Neural cell (in vitro differentiated cells): ENCODE results near the gene TUBG1. TPM values are rescaled to one million over a fixed set of nuclear protein-coding genes. Genes with fewer than 3 reads are reported as not detected.

Experiments used
- H2AFZ ChIP-seq: fragments of 200-600, 300-800 bp; sonication (generic), shearing (Covaris generic); 2 replicates; pipeline ENCODE4 v1.6.0; 2014; ENCODE audit warnings: low read depth, mild to moderate bottlenecking, antibody characterized with exemption, low read length, moderate library complexity
- H3F3A ChIP-seq: fragments of 200-600 bp; shearing (Covaris generic); 2 replicates; pipeline ENCODE4 v1.6.1; 2016; ENCODE audit warnings: mild to moderate bottlenecking, moderate library complexity, mixed read lengths, antibody characterized with exemption, low read length; ENCODE audit not compliant: insufficient read depth, poor library complexity, severe bottlenecking
- H3K27ac ChIP-seq: fragments of 200-600, 300-800 bp; sonication (generic), shearing (Covaris generic); 2 replicates; pipeline ENCODE4 v1.5.1; 2014; ENCODE audit warnings: mild to moderate bottlenecking, low read length, moderate library complexity
- H3K27me3 ChIP-seq: fragments of 300-800, 200-600 bp; sonication (generic), shearing (Covaris generic); 2 replicates; pipeline ENCODE4 v1.6.0; 2014; ENCODE audit warnings: mild to moderate bottlenecking, low read depth, low read length, moderate library complexity; ENCODE audit not compliant: insufficient read depth
- H3K36me3 ChIP-seq: fragments of 300-800, 200-600 bp; sonication (generic), shearing (Covaris generic); 2 replicates; pipeline ENCODE4 v1.5.1; 2014; ENCODE audit warnings: mild to moderate bottlenecking, antibody characterized with exemption, low read length, moderate library complexity; ENCODE audit not compliant: insufficient read depth
- H3K4me2 ChIP-seq: fragments of 300-800, 200-600 bp; sonication (generic), shearing (Covaris generic); 2 replicates; pipeline ENCODE4 v1.6.0; 2014; ENCODE audit warnings: mild to moderate bottlenecking, low read length
- H3K4me3 ChIP-seq: fragments of 300-800, 200-600 bp; sonication (generic), shearing (Covaris generic); 2 replicates; pipeline ENCODE4 v1.5.1; 2014; ENCODE audit warnings: mild to moderate bottlenecking, low read length, moderate library complexity
- H3K79me2 ChIP-seq: fragments of 200-600 bp; shearing (Covaris generic); replicated peaks from 2 replicates; pipeline ENCODE4 v1.6.0; 2014; ENCODE audit warnings: mild to moderate bottlenecking, low read length, moderate library complexity; ENCODE audit not compliant: insufficient read depth
- H3K9ac ChIP-seq: fragments of 300-800, 200-600 bp; sonication (generic), shearing (Covaris generic); 2 replicates; pipeline ENCODE4 v1.6.1; 2016; ENCODE audit warnings: mild to moderate bottlenecking, low read length, mixed read lengths
- H3K9me2 ChIP-seq: fragments of 200-600 bp; shearing (Covaris generic); 2 replicates; pipeline ENCODE4 v1.6.1; 2016; ENCODE audit warnings: mild to moderate bottlenecking, low read length, mixed read lengths; ENCODE audit not compliant: insufficient read depth
- H3K9me3 ChIP-seq: fragments of 200-600, 300-800 bp; sonication (generic), shearing (Covaris generic); 2 replicates; pipeline ENCODE4 v1.6.1; 2016; ENCODE audit warnings: mild to moderate bottlenecking, mixed run types, low read length, moderate library complexity, mixed read lengths
- H4K20me1 ChIP-seq: fragments of 200-600 bp; shearing (Covaris generic); 2 replicates; pipeline ENCODE4 v1.6.1; 2016; ENCODE audit warnings: mild to moderate bottlenecking, mixed run types; ENCODE audit not compliant: insufficient read depth
- CTCF ChIP-seq: fragments of 450-650 bp; IDR thresholded peaks from 2 replicates; pipeline ENCODE4 v1.5.1; 2014; ENCODE audit warnings: antibody characterized with exemption, mild to moderate bottlenecking, moderate library complexity; ENCODE audit not compliant: poor library complexity, severe bottlenecking
- EP300 ChIP-seq: fragments of 450-650 bp; conservative IDR thresholded peaks from 2 replicates; pipeline ENCODE4 v1.6.1; 2014; ENCODE audit warnings: antibody characterized with exemption, mild to moderate bottlenecking, moderate library complexity; ENCODE audit not compliant: poor library complexity, severe bottlenecking
- EZH2 ChIP-seq: fragments of 200-600, 300-800 bp; shearing (Covaris generic), sonication (generic); IDR thresholded peaks from 2 replicates; pipeline ENCODE4 v1.6.1; 2014; ENCODE audit warnings: antibody characterized with exemption, low read length, borderline replicate concordance, mild to moderate bottlenecking; ENCODE audit not compliant: insufficient read depth, poor library complexity, severe bottlenecking
- MXI1 ChIP-seq: fragments of 450-650 bp; conservative IDR thresholded peaks from 2 replicates; pipeline ENCODE4 v1.6.1; 2014; ENCODE audit warnings: antibody characterized with exemption, mild to moderate bottlenecking; ENCODE audit not compliant: poor library complexity, severe bottlenecking
- POLR2AphosphoS5 ChIP-seq: IDR thresholded peaks from 2 replicates; pipeline ENCODE4 v1.6.1; 2012
- RAD21 ChIP-seq: fragments of 450-650 bp; conservative IDR thresholded peaks from 2 replicates; pipeline ENCODE4 v1.6.1; 2014; ENCODE audit warnings: antibody characterized with exemption, mild to moderate bottlenecking, moderate library complexity
- REST ChIP-seq: IDR thresholded peaks from 2 replicates; pipeline ENCODE4 v1.6.1; 2012; ENCODE audit warnings: borderline replicate concordance
- SMC3 ChIP-seq: fragments of 450-650 bp; conservative IDR thresholded peaks from 2 replicates; pipeline ENCODE4 v1.6.1; 2014; ENCODE audit warnings: antibody characterized with exemption, mild to moderate bottlenecking, moderate library complexity; ENCODE audit not compliant: poor library complexity
- TAF1 ChIP-seq: IDR thresholded peaks from 2 replicates; pipeline ENCODE4 v1.6.1; 2012; ENCODE audit warnings: low read depth
- polyA plus RNA-seq: library from polyadenylated mRNA; depleted of rRNA; stranded (reverse); fragments of >200 nt; gene quantifications from 2 replicates; pipeline ENCODE4 v1.2.3, GENCODE V29; 2014

The TUBG1 gene
- polyA plus RNA-seq, 1 donor from 2014 or later, result 14.2 TPM

GRCh38 chr17:42566883-42567573 is 42.5 kb upstream of the TUBG1 start, which contains the start of gene MLX:
Gene MLX (plus strand): TSS chr17:42567100. CDS start chr17:42567125, 25 bp downstream.
- Histone ChIP-seq H2AFZ (peak within 1 kb of the TSS; percentile 85), H3K9me3 (no peaks in the 10 kb centered on the region), H3K9ac (peak within 1 kb of the TSS; percentile 89), H3K4me2 (peak within 1 kb of the TSS; percentile 88), H3K36me3 (no peaks in the 10 kb centered on the region), H3K9me2 (no peaks in the 10 kb centered on the region), H3F3A (no peaks in the 10 kb centered on the region), H4K20me1 (no peaks in the 10 kb centered on the region), H3K27me3 (no peaks in the 10 kb centered on the region), H3K79me2 (peaks cover 16% of the 10 kb centered on the region), H3K27ac (peak within 1 kb of the TSS; percentile 84), H3K4me3 (peak within 1 kb of the TSS; percentile 98)
- TF ChIP-seq TAF1, result peak; percentile 48
- TF ChIP-seq REST, result peak; percentile 35
- TF ChIP-seq EZH2, result no peak
- TF ChIP-seq CTCF, result peak; percentile 17
- TF ChIP-seq EP300, result peak; percentile 23
- TF ChIP-seq SMC3, result no peak
- TF ChIP-seq POLR2AphosphoS5, result peak; percentile 90
- no peak for TF ChIP-seq RAD21
- TF ChIP-seq MXI1, result peak; percentile 77

GRCh38 chr17:42568341-42569111 is 41.0 kb upstream of the TUBG1 start:
- H3K27ac ChIP-seq, result no peak overlapping the region
- H3K79me2 ChIP-seq, result peaks cover 6% of the 10 kb centered on the region
- H2AFZ ChIP-seq, result no peak overlapping the region
- no peaks in the 10 kb centered on the region for H3K9me2 ChIP-seq
- peaks cover 7% of the 10 kb centered on the region for H3K36me3 ChIP-seq
- no peaks in the 10 kb centered on the region for H3F3A ChIP-seq
- no peaks in the 10 kb centered on the region for H3K27me3 ChIP-seq
- no peak overlapping the region for H3K4me3 ChIP-seq
- H3K4me2 ChIP-seq, result no peak overlapping the region
- TF ChIP-seq EP300, result no peak
- TF ChIP-seq TAF1, result no peak
- no peak for TF ChIP-seq SMC3
- no peak for TF ChIP-seq POLR2AphosphoS5
- H4K20me1 ChIP-seq, result no peaks in the 10 kb centered on the region
- H3K9me3 ChIP-seq, result no peaks in the 10 kb centered on the region
- H3K9ac ChIP-seq, result no peak overlapping the region
